D721Med (cell line): ENCODE data around the gene CD82.

Experiments
- DNase-seq: peaks from one replicate; pipeline ENCODE4 v3.0.0; 2011; ENCODE audit warnings: low spot score; ENCODE audit not compliant: insufficient read length
- FAIRE-seq: peaks from 2 replicates; lab custom pipeline; 2011; peaks lifted over from hg19 to GRCh38; lab: Jason Lieb, UNC
- CTCF ChIP-seq: IDR thresholded peaks from 2 replicates; pipeline ENCODE4 v1.5.1; 2012; ENCODE audit warnings: mild to moderate bottlenecking, control low read depth; ENCODE audit not compliant: insufficient read depth; ENCODE audit errors: missing control alignments

The CD82 gene

GRCh38 chr11:44579302-44579761 is 13.9 kb downstream of the CD82 start:
- no peak for TF ChIP-seq CTCF
- FAIRE-seq: no peak
- DNase-seq: no peak

- FAIRE-seq: no peak
- peak; percentile 54 for DNase-seq
- TF ChIP-seq CTCF: no peak
Observed at GRCh38 chr11:44580701-44581100, 15.2 kb downstream of the CD82 start.

- FAIRE-seq (no peak), DNase-seq (no peak)
Observed at GRCh38 chr11:44581246-44581645, 15.8 kb downstream of the CD82 start.

GRCh38 chr11:44582641-44583352 is 17.3 kb downstream of the CD82 start:
- DNase-seq (no peak), FAIRE-seq (no peak)
- TF ChIP-seq CTCF: no peak

More at GRCh38 chr11:44581246-44581645, 15.8 kb downstream of the CD82 start:
- TF ChIP-seq CTCF: no peak

GRCh38 chr11:44583353-44583669 is 17.8 kb downstream of the CD82 start:
- no peak for TF ChIP-seq CTCF
- no peak for FAIRE-seq

GRCh38 chr11:44585421-44585820 is 20.0 kb downstream of the CD82 start:
- FAIRE-seq (no peak), DNase-seq (no peak)
- TF ChIP-seq CTCF: no peak

More at GRCh38 chr11:44583353-44583669, 17.8 kb downstream of the CD82 start:
- no peak for DNase-seq

- no peak for TF ChIP-seq CTCF
- FAIRE-seq (no peak), DNase-seq (no peak)
Observed at GRCh38 chr11:44589301-44589700, 23.8 kb downstream of the CD82 start.
